H9 (cell line): ENCODE results near the gene IPO11. TPM values are rescaled to one million over a fixed set of nuclear protein-coding genes. Genes with fewer than 3 reads are reported as not detected.

ENCODE experiments used
- DNase-seq: peaks from one replicate; pipeline ENCODE4 v3.0.0-alpha.2; 2017
- H2AFZ ChIP-seq: one replicate; pipeline ENCODE4 v1.6.1; 2013; ENCODE audit warnings: mild to moderate bottlenecking, low read length, control low read depth, moderate library complexity
- H2AK5ac ChIP-seq: 2 replicates; pipeline ENCODE4 v1.6.1; 2013; ENCODE audit warnings: low read length, control low read depth, mixed read lengths; ENCODE audit not compliant: insufficient read length
- H2BK120ac ChIP-seq: one replicate; pipeline ENCODE4 v1.6.1; 2013; ENCODE audit warnings: low read depth, mild to moderate bottlenecking, low read length, control low read depth, inconsistent platforms; ENCODE audit not compliant: poor library complexity, severe bottlenecking
- H2BK12ac ChIP-seq: 2 replicates; pipeline ENCODE4 v1.6.1; 2013; ENCODE audit warnings: low read length, control low read depth, mixed read lengths, low read depth; ENCODE audit not compliant: insufficient read length
- H2BK15ac ChIP-seq: 2 replicates; pipeline ENCODE4 v1.6.1; 2013; ENCODE audit warnings: low read depth, low read length, control low read depth
- H2BK20ac ChIP-seq: one replicate; pipeline ENCODE4 v1.6.1; 2013; ENCODE audit warnings: low read depth, mild to moderate bottlenecking, low read length, control low read depth, inconsistent platforms; ENCODE audit not compliant: poor library complexity, severe bottlenecking
- H2BK5ac ChIP-seq: 2 replicates; pipeline ENCODE4 v1.6.1; 2013; ENCODE audit warnings: low read length, control low read depth, mixed read lengths; ENCODE audit not compliant: insufficient read length
- H3K14ac ChIP-seq: 2 replicates; pipeline ENCODE4 v1.6.1; 2013; ENCODE audit warnings: low read length, control low read depth; ENCODE audit not compliant: insufficient read depth
- H3K18ac ChIP-seq: 2 replicates; pipeline ENCODE4 v1.6.1; 2013; ENCODE audit warnings: low read depth, mild to moderate bottlenecking, mixed read lengths, low read length, control low read depth; ENCODE audit not compliant: insufficient read length
- H3K23ac ChIP-seq: 2 replicates; pipeline ENCODE4 v1.6.1; 2013; ENCODE audit warnings: low read length, control low read depth, mixed read lengths, low read depth; ENCODE audit not compliant: insufficient read length
- H3K23me2 ChIP-seq: 2 replicates; pipeline ENCODE4 v1.6.1; 2013; ENCODE audit warnings: low read depth, mild to moderate bottlenecking, mixed read lengths, low read length, control low read depth; ENCODE audit not compliant: insufficient read length, poor library complexity, severe bottlenecking
- H3K27ac ChIP-seq: 2 replicates; pipeline ENCODE4 v1.5.1; 2013; ENCODE audit warnings: low read length, control low read depth, mixed read lengths, low read depth; ENCODE audit not compliant: insufficient read length
- H3K27me3 ChIP-seq: 2 replicates; pipeline ENCODE4 v1.6.1; 2013; ENCODE audit warnings: low read length, control low read depth, inconsistent platforms; ENCODE audit not compliant: insufficient read depth
- H3K4ac ChIP-seq: 2 replicates; pipeline ENCODE4 v1.6.1; 2013; ENCODE audit warnings: low read depth, mild to moderate bottlenecking, control low read depth, inconsistent platforms, low read length, moderate library complexity
- H3K4me1 ChIP-seq: 2 replicates; pipeline ENCODE4 v1.6.1; 2013; ENCODE audit warnings: low read length, control low read depth, inconsistent platforms; ENCODE audit not compliant: insufficient read depth
- H3K4me2 ChIP-seq: 2 replicates; pipeline ENCODE4 v1.6.1; 2013; ENCODE audit warnings: low read length, control low read depth, mixed read lengths; ENCODE audit not compliant: insufficient read length, insufficient read depth
- H3K56ac ChIP-seq: 2 replicates; pipeline ENCODE4 v1.6.1; 2013; ENCODE audit warnings: low read depth, mild to moderate bottlenecking, mixed read lengths, low read length, control low read depth; ENCODE audit not compliant: insufficient read length
- H3K79me1 ChIP-seq: 2 replicates; pipeline ENCODE4 v1.6.1; 2013; ENCODE audit warnings: low read depth, mild to moderate bottlenecking, moderate library complexity, low read length, control low read depth, inconsistent platforms; ENCODE audit not compliant: insufficient read depth, poor library complexity, severe bottlenecking
- H3K79me2 ChIP-seq: 2 replicates; pipeline ENCODE4 v1.6.1; 2013; ENCODE audit warnings: low read length, control low read depth, inconsistent platforms; ENCODE audit not compliant: insufficient read depth
- H3K9ac ChIP-seq: 2 replicates; pipeline ENCODE4 v1.6.1; 2013; ENCODE audit warnings: low read length, control low read depth, mixed read lengths; ENCODE audit not compliant: insufficient read length; ENCODE audit errors: extremely low read depth
- H3K9me3 ChIP-seq: one replicate; pipeline ENCODE4 v1.6.1; 2013; ENCODE audit warnings: low read depth, low read length, inconsistent platforms; ENCODE audit not compliant: control insufficient read depth
- H3T11ph ChIP-seq: one replicate; pipeline ENCODE4 v1.6.1; 2013; ENCODE audit warnings: mild to moderate bottlenecking, low read length, control low read depth, inconsistent platforms
- H4K20me1 ChIP-seq: one replicate; pipeline ENCODE4 v1.6.1; 2013; ENCODE audit not compliant: control insufficient read depth, insufficient read length, insufficient read depth
- H4K5ac ChIP-seq: 2 replicates; pipeline ENCODE4 v1.6.1; 2013; ENCODE audit warnings: low read depth, mild to moderate bottlenecking, mixed read lengths, low read length, control low read depth; ENCODE audit not compliant: insufficient read length
- H4K8ac ChIP-seq: replicated peaks from 2 replicates; pipeline ENCODE4 v1.6.1; 2013; ENCODE audit warnings: low read length, control low read depth, mixed read lengths, low read depth; ENCODE audit not compliant: insufficient read length
- H4K91ac ChIP-seq: 2 replicates; pipeline ENCODE4 v1.6.1; 2013; ENCODE audit warnings: low read depth, mild to moderate bottlenecking, moderate library complexity, mixed read lengths, low read length, control low read depth; ENCODE audit not compliant: insufficient read length
- H3K27ac Mint-ChIP-seq, 3 experiments: 2 replicates in 2 of 3; 3 replicates in 1 of 3; pipeline ENCODE4 v1.8.0; 2020 to 2021; ENCODE audit warnings: mixed read lengths in 3 of 3, mild to moderate bottlenecking in 1 of 3, moderate library complexity in 1 of 3
- H3K27me3 Mint-ChIP-seq: 2 replicates; pipeline ENCODE4 v1.8.0; 2021; ENCODE audit warnings: low read depth, mild to moderate bottlenecking, moderate library complexity, mixed read lengths
- H3K36me3 Mint-ChIP-seq, 3 experiments: 2 replicates in 2 of 3; 3 replicates in 1 of 3; pipeline ENCODE4 v1.8.0; 2020 to 2021; ENCODE audit warnings: low read depth in 3 of 3, mixed read lengths in 3 of 3; ENCODE audit not compliant: insufficient read depth in 1 of 3
- H3K4me1 Mint-ChIP-seq, 2 experiments: 2 replicates each; pipeline ENCODE4 v1.8.0; 2020; ENCODE audit warnings: mixed read lengths in 2 of 2
- H3K4me3 Mint-ChIP-seq, 2 experiments: 2 replicates in 1 of 2; 3 replicates in 1 of 2; pipeline ENCODE4 v1.8.0; 2020 to 2021; ENCODE audit warnings: mild to moderate bottlenecking in 2 of 2, mixed read lengths in 2 of 2, moderate library complexity in 1 of 2
- H3K9me3 Mint-ChIP-seq, 2 experiments: 2 replicates in 1 of 2; 3 replicates in 1 of 2; pipeline ENCODE4 v1.8.0; 2020; ENCODE audit warnings: mild to moderate bottlenecking in 2 of 2, mixed read lengths in 2 of 2, moderate library complexity in 1 of 2
- CTCF ChIP-seq: fragments of 200-600 bp; sonication (generic); conservative IDR thresholded peaks from 3 replicates; pipeline ENCODE4 v1.8.0; 2021; ENCODE audit warnings: antibody characterized with exemption, mild to moderate bottlenecking
- WGBS: extraction: QIAGEN DNeasy Blood & Tissue Kit; methylation state at CpG from one replicate; pipeline ENCODE4 v1.1.7; 2013; ENCODE audit warnings: missing lambda C conversion rate, low lambda C conversion rate, mixed read lengths; ENCODE audit not compliant: insufficient read length; ENCODE audit errors: extremely low coverage; 5-methylcytosine and 5-hydroxymethylcytosine counted together
- total RNA-seq: library from RNA; stranded (reverse); gene quantifications from 2 replicates; pipeline ENCODE4 v1.2.1, GENCODE V29; 2021

Gene IPO11
- total RNA-seq, 1 experiment from 2014 or later = 63.0 TPM

GRCh38 chr5:62643556-62644451 lies 231.2 kb downstream of the IPO11 start:
- Histone ChIP-seq H2BK12ac (no peak overlapping the region), H3K27me3 (no peaks in the 10 kb centered on the region)
- no peak for DNase-seq

More at GRCh38 chr5:62643556-62644451, 231.2 kb downstream of the IPO11 start:
- H2AK5ac ChIP-seq = no peak overlapping the region
- no peak overlapping the region for H2BK20ac ChIP-seq
- no peak overlapping the region for H2BK5ac ChIP-seq
- H3T11ph ChIP-seq = no peak overlapping the region
- H3K4me3 Mint-ChIP-seq = no peak overlapping the region
- WGBS = no CpG with 5 or more reads among the region's 17 CpGs
- peaks cover 15 to 29% of the 10 kb centered on the region in 2 experiments for H3K4me1 Mint-ChIP-seq
- no peaks in the 10 kb centered on the region; a peak in 2 of 5 replicates for H3K9me3 Mint-ChIP-seq
- H4K8ac ChIP-seq = no peak overlapping the region
- no peak overlapping the region for H3K27ac ChIP-seq
- no peaks in the 10 kb centered on the region for H3K27me3 Mint-ChIP-seq
- no peak overlapping the region for H2BK120ac ChIP-seq
- H4K5ac ChIP-seq = no peak overlapping the region
- no peak overlapping the region for H4K91ac ChIP-seq
- no peak overlapping the region for H2BK15ac ChIP-seq
- no peak overlapping the region for H3K4me2 ChIP-seq
- no peak overlapping the region for H3K23ac ChIP-seq
- no peaks in the 10 kb centered on the region for H3K79me1 ChIP-seq
- peaks cover 4 to 6% (median 4%) of the 10 kb centered on the region in 3 experiments; a peak in 5 of 7 replicates for H3K36me3 Mint-ChIP-seq
- no peak for TF ChIP-seq CTCF
- no peaks in the 10 kb centered on the region for H3K79me2 ChIP-seq
- peaks cover 3% of the 10 kb centered on the region; the same call in 1 of the 2 replicates for H3K4me1 ChIP-seq
- no peak overlapping the region for H2AFZ ChIP-seq
- no peak overlapping the region for H3K14ac ChIP-seq
- no peak overlapping the region for H3K18ac ChIP-seq
- no peaks in the 10 kb centered on the region for H4K20me1 ChIP-seq
- H3K56ac ChIP-seq = no peak overlapping the region
- no peak overlapping the region for H3K9ac ChIP-seq
- no peak overlapping the region; a peak in 1 of 7 replicates for H3K27ac Mint-ChIP-seq
- H3K9me3 ChIP-seq = no peaks in the 10 kb centered on the region
- H3K4ac ChIP-seq = no peak overlapping the region
- no peaks in the 10 kb centered on the region for H3K23me2 ChIP-seq
